22Rv1 (cell line): ENCODE measurements around the gene TALDO1.

Experiments
- H3K27ac ChIP-seq: fragments of 450-650 bp; 2 replicates; pipeline ENCODE4 v1.5.1; 2017
- CTCF ChIP-seq: fragments of 450-650 bp; IDR thresholded peaks from 2 replicates; pipeline ENCODE4 v1.5.1; 2017; ENCODE audit warnings: mild to moderate bottlenecking
- ZFX ChIP-seq: fragments of 450-650 bp; IDR thresholded peaks from 2 replicates; pipeline ENCODE4 v1.6.1; 2017; ENCODE audit warnings: antibody characterized with exemption, borderline replicate concordance

TALDO1 gene

DNA sequence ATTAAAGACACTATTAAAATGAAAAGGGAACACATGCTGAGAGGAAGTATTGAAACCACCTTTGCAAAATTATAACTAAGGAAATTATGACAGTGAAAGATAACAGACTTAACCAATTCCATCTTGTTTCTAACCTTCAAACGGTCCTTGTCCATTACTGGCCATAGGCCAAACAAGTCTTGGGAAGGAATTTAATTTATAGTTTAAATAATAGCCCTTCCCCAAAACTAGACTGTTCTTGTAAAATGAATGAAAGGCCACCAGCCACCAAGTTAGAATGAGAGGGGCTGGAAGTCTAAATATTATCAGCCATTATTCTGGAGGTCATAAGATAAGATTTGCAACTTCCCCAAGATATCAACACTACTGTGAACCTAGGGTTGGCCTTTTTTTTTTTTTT is 1.8 kb upstream of the TALDO1 start:
- no peak overlapping the region for H3K27ac ChIP-seq
- TF ChIP-seq CTCF (no peak), ZFX (no peak)

DNA sequence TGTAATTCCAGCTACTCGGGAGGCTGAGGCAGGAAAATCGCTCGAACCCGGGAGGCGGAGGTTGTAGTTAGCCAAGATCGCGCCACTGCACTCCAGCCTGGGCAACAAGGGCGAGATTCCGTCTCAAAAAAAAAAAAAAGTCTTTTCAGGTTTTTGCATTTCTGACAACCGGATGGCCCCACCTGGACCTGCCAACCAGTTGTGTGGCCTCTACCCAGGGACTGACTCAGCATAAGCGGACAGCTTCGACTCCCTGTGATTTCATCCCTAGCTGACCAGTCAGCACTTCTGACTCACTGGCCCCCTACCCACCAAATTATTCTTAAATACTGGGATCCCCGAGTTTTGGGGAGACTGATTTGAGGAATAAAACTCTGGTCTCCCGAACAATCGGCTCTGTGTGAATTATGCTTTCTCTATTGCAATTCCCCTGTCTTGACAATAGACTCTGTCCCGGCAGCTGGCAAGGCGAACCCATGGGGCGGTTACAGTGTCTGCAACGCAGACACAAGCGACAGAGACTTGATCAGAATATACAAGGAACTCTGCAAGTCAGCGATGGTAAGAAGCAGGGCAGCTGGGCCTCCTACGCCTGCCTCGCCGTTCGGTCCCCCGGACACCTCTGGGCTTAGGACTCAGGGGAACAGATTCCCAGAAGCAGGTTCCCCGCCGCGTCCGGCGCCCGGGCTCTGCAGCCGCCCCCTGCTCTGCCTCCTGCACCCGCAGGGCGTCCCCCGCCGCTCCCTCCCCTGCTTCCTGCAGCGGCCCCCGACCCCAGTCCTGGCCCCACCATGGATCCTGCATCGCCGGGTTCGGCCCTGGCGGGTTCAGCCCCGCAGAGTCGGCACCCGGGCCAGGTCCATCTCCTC is 741 bp upstream of the TALDO1 start:
- H3K27ac ChIP-seq, result peak overlapping the region; percentile 66
- TF ChIP-seq ZFX (no peak), CTCF (no peak)

DNA sequence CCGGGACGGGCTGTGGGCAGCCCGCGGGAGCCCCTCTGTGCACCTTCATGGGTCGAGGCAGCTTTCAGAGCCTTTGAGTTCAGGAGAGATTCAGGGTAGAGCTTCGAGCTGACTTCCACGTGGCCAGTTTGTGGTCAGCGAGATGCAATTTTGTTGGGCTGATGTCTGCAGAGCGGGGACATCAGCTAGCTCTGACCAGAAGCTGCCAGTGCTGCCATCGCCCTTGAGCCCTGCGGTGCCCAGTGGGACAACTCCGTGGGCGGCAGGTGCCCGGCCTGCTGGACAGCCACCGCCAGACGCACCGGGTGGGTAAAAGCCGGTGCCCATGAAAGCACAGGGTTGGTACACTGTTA is 719 bp downstream of the TALDO1 start:
- H3K27ac ChIP-seq, result peak overlapping the region; percentile 66
- TF ChIP-seq ZFX (no peak), CTCF (no peak)

- no peak overlapping the region for H3K27ac ChIP-seq
- no peak for TF ChIP-seq CTCF
- TF ChIP-seq ZFX, result no peak
These were observed 2.5 kb downstream of the TALDO1 start for GRCh38 chr11:749731-750130.

DNA sequence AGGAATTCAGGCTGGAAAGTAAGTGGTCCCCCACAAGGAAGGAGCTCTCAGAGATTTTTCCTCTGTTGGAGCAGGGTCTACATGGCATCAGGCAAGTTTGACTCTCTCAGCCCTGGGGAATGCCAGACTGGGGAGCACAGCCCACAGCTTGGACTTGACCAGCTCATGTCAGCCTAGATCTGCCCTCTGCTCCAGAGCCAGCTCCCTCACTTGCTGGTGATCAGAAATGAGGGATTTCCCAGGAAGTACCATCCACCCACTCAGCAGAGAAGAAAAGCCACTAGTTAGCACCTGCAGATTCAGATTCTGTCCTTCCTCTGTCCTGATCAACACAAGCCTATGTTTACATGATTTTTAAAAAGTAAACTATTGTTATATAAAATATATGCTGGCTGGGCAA is 13.0 kb downstream of the TALDO1 start:
- no peak for TF ChIP-seq CTCF
- TF ChIP-seq ZFX, result no peak
- H3K27ac ChIP-seq, result no peak overlapping the region

DNA sequence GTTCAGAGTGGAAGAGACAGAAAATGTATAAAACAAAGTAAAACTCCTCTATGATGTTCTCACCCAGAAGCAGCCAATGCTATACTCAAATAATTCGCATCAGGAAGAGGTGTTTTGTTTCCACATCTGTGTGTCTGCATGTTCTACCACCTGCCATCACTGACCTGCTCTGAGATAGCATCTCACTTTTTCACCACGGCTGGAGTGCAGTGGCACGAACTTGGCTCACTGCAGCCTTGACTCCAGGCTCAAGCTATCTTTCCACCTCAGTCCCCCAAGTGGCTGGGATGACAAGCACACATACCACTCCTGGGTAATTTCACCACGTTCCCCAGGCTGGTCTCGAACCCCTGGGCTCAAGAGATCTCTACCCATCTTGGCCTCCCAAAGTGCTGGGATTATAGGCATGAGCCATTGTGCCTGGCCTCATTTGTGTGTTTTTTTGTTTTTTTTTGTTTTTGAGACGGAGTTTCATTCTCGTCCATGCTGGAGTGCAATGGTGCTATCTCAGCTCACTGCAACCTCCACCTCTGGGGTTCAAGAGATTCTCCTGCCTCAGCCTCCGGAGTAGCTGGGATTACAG is 14.4 kb downstream of the TALDO1 start:
- no peak for TF ChIP-seq ZFX
- TF ChIP-seq CTCF, result no peak
- peak overlapping the region; percentile 60; the same call in 1 of the 2 replicates for H3K27ac ChIP-seq

- TF ChIP-seq CTCF, result 0 out of 2 replicates have a peak, but pooled peaks have one; percentile 6
- no peak for TF ChIP-seq ZFX
- peak overlapping the region; percentile 60 for H3K27ac ChIP-seq
These were observed 15.3 kb downstream of the TALDO1 start for GRCh38 chr11:762421-763072.
